GM18526 (cell line): ENCODE measurements around the gene ASAP2.

ENCODE experiments used
- POLR2A ChIP-seq: IDR thresholded peaks from 3 replicates; pipeline ENCODE4 v1.6.1; 2011; ENCODE audit not compliant: insufficient read length; ENCODE audit errors: extremely low read depth

ASAP2 gene

GRCh38 chr2:9379391-9379755 is 172.8 kb downstream of the ASAP2 start:
- TF ChIP-seq POLR2A, result no peak

GRCh38 chr2:9380702-9381628 is 174.4 kb downstream of the ASAP2 start:
- TF ChIP-seq POLR2A, result no peak

- no peak for TF ChIP-seq POLR2A
Measured at GRCh38 chr2:9382604-9383235, 176.1 kb downstream of the ASAP2 start.

- TF ChIP-seq POLR2A, result no peak
Measured at GRCh38 chr2:9384521-9384920, 177.9 kb downstream of the ASAP2 start.

GRCh38 chr2:9385841-9386240 is 179.2 kb downstream of the ASAP2 start:
- no peak for TF ChIP-seq POLR2A

GRCh38 chr2:9388199-9388681 is 181.6 kb downstream of the ASAP2 start:
- TF ChIP-seq POLR2A, result no peak

GRCh38 chr2:9388950-9389911 is 182.6 kb downstream of the ASAP2 start:
- TF ChIP-seq POLR2A, result no peak

- no peak for TF ChIP-seq POLR2A
Measured at GRCh38 chr2:9390151-9390850, 183.7 kb downstream of the ASAP2 start.

GRCh38 chr2:9390991-9391390 is 184.4 kb downstream of the ASAP2 start:
- no peak for TF ChIP-seq POLR2A

GRCh38 chr2:9391961-9392720 is 185.5 kb downstream of the ASAP2 start:
- TF ChIP-seq POLR2A, result no peak

- no peak for TF ChIP-seq POLR2A
Measured at GRCh38 chr2:9392898-9393765, 186.5 kb downstream of the ASAP2 start.

- TF ChIP-seq POLR2A, result no peak
Measured at GRCh38 chr2:9394816-9395215, 188.2 kb downstream of the ASAP2 start.

- no peak for TF ChIP-seq POLR2A
Measured at GRCh38 chr2:9397201-9397600, 190.6 kb downstream of the ASAP2 start.
